ENCODE data around the gene HAS3. TPM values are rescaled to one million over a fixed set of nuclear protein-coding genes. Genes with fewer than 3 reads are reported as not detected.

The HAS3 gene
- total RNA-seq, result 31.9 and 34.0 TPM in 2 replicates

GRCh38 chr16:69105501-69106361 lies at the start of gene HAS3:
Gene HAS3, plus strand, starts transcription at chr16:69105653. Its CDS starts 3,743 bp downstream, at chr16:69109396.

GRCh38 chr16:69132424-69133252 lies 27.2 kb downstream of the HAS3 start, which contains the start of the genes CHTF8 and UTP4:
Gene CHTF8, minus strand, starts transcription at chr16:69132588. Its CDS starts 11,130 bp downstream, at chr16:69121458.
Gene UTP4, plus strand, starts transcription at chr16:69132649. Its CDS starts 811 bp downstream, at chr16:69133460.

Other genes with a start within 250 kb of the HAS3 start
- gene CHTF8, start 26.9 kb downstream of the HAS3 start, total RNA-seq, result 40.3 and 65.1 TPM in 2 replicates
- gene UTP4, start 27.0 kb downstream of the HAS3 start, total RNA-seq, result 14.3 and 28.1 TPM in 2 replicates
- 12.3 and 19.0 TPM in 2 replicates for gene SNTB2, start 81.5 kb downstream of the HAS3 start, total RNA-seq
- 39.7 and 43.2 TPM in 2 replicates for gene VPS4A, start 205.7 kb downstream of the HAS3 start, total RNA-seq
- gene PDF, start 224.9 kb downstream of the HAS3 start, total RNA-seq, result 21.2 and 31.2 TPM in 2 replicates
- 27.7 and 34.0 TPM in 2 replicates for gene COG8, start 233.9 kb downstream of the HAS3 start, total RNA-seq
- gene NIP7, start 234.1 kb downstream of the HAS3 start, total RNA-seq, result 24.7 and 33.1 TPM in 2 replicates
- gene TMED6, start 246.1 kb downstream of the HAS3 start, total RNA-seq, result not detected in 2 replicates

Measured in airway epithelial cell (primary cell).